Keratinocyte (primary cell): ENCODE results near the gene CAMK2G.

Experiments
- EZH2 ChIP-seq: IDR thresholded peaks from one replicate; pipeline ENCODE4 v1.6.1; 2012; ENCODE audit warnings: inconsistent platforms, mild to moderate bottlenecking, low read length, moderate library complexity
- TF ChIP-seq, protein P1 (sequence below), 3 experiments: IDR thresholded peaks in 1 of 3; conservative IDR thresholded peaks in 1 of 3; optimal IDR thresholded peaks in 1 of 3; 2 replicates in 2 of 3; 3 replicates in 1 of 3; pipeline versions ENCODE3 to v1.5.1; 2011; ENCODE audit warnings: low read length in 3 of 3, mild to moderate bottlenecking in 3 of 3, moderate library complexity in 2 of 3, control low read depth in 1 of 3, inconsistent platforms in 1 of 3; ENCODE audit not compliant: insufficient read depth in 2 of 3; ENCODE audit errors: extremely low read depth in 1 of 3

DNA sequence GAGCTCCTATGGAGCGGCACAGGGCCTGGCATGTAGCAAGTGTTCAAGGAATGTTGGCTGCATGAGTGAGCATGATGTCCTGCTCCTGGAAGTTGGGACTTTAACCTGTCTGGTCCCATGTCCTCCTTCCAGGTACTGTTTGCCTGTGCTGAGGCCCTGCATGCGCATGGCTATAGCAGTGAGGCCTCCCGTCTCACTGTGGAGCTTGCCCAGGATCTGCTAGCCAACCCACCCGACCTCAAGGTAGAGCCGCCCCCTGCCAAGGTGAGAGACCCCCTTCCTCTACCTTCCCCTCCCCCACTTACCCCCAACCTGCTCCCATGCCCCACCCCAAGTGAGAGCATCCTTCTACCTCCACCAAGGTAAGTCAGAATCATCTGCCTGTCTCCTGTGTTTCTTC, 80.9 kb downstream of the CAMK2G start:
- TF ChIP-seq, protein P1, sequence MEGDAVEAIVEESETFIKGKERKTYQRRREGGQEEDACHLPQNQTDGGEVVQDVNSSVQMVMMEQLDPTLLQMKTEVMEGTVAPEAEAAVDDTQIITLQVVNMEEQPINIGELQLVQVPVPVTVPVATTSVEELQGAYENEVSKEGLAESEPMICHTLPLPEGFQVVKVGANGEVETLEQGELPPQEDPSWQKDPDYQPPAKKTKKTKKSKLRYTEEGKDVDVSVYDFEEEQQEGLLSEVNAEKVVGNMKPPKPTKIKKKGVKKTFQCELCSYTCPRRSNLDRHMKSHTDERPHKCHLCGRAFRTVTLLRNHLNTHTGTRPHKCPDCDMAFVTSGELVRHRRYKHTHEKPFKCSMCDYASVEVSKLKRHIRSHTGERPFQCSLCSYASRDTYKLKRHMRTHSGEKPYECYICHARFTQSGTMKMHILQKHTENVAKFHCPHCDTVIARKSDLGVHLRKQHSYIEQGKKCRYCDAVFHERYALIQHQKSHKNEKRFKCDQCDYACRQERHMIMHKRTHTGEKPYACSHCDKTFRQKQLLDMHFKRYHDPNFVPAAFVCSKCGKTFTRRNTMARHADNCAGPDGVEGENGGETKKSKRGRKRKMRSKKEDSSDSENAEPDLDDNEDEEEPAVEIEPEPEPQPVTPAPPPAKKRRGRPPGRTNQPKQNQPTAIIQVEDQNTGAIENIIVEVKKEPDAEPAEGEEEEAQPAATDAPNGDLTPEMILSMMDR (optimal IDR thresholded peaks at IDR 0.05 in 1 of 3, IDR thresholded peaks at IDR 0.05 in 1 of 3, conservative IDR thresholded peaks at IDR 0.05 in 1 of 3; ENCODE audit: extremely low read depth in 1 of 3, insufficient read depth in 2 of 3, low read length in 3 of 3), result no peak
- TF ChIP-seq EZH2, result no peak
